HL-60 (cell line): Measurements from ENCODE around the gene CCNE1.

Experiments used
- DNase-seq, 2 experiments: peaks; one replicate each; pipeline ENCODE4 v3.0.0-alpha.2; 2010 to 2020; ENCODE audit warnings: low read depth in 1 of 2, low spot score in 1 of 2
- H3K27ac ChIP-seq: fragments of 250-450 bp; sonication (Bioruptor Pico); replicated peaks from 2 replicates; pipeline ENCODE4 v1.5.1; 2020; ENCODE audit warnings: mild to moderate bottlenecking, moderate library complexity
- H3K27me3 ChIP-seq: fragments of 250-450 bp; sonication (Bioruptor Pico); 2 replicates; pipeline ENCODE4 v1.5.1; 2021; ENCODE audit warnings: mild to moderate bottlenecking, moderate library complexity; ENCODE audit not compliant: insufficient read depth, poor library complexity, severe bottlenecking
- H3K4me3 ChIP-seq: replicated peaks from 2 replicates; pipeline ENCODE4 v1.5.1; 2011; ENCODE audit warnings: mild to moderate bottlenecking, control low read depth, low read length; ENCODE audit not compliant: insufficient read depth
- CTCF ChIP-seq: IDR thresholded peaks from one replicate; pipeline ENCODE4 v1.5.1; 2011; ENCODE audit warnings: low read length, control low read depth, inconsistent platforms; ENCODE audit not compliant: insufficient read depth
- GABPA ChIP-seq: IDR thresholded peaks from 2 replicates; pipeline ENCODE4 v1.6.1; 2012; ENCODE audit warnings: low read depth
- POLR2AphosphoS5 ChIP-seq: IDR thresholded peaks from 2 replicates; pipeline ENCODE4 v1.6.1; 2012; ENCODE audit warnings: low read depth
- REST ChIP-seq: IDR thresholded peaks from 2 replicates; pipeline ENCODE4 v1.6.1; 2012; ENCODE audit warnings: low read depth; ENCODE audit not compliant: insufficient replicate concordance
- SPI1 ChIP-seq: IDR thresholded peaks from 2 replicates; pipeline ENCODE4 v1.6.1; 2012; ENCODE audit warnings: low read depth, mild to moderate bottlenecking, borderline replicate concordance

The CCNE1 gene

GRCh38 chr19:29805031-29805965, 6.5 kb upstream of the CCNE1 start:
- no peak for TF ChIP-seq REST
- no peak for TF ChIP-seq POLR2AphosphoS5
- no peak for TF ChIP-seq CTCF
- no peak for TF ChIP-seq SPI1
- TF ChIP-seq GABPA, result no peak
- Histone ChIP-seq H3K27ac (no peak overlapping the region), H3K4me3 (no peak overlapping the region), H3K27me3 (no peaks in the 10 kb centered on the region)
- DNase-seq, result no peak

- no peaks in the 10 kb centered on the region for H3K27me3 ChIP-seq
- no peak overlapping the region for H3K4me3 ChIP-seq
- no peak for DNase-seq
- no peak overlapping the region for H3K27ac ChIP-seq
- no peak for TF ChIP-seq REST
- no peak for TF ChIP-seq POLR2AphosphoS5
- TF ChIP-seq GABPA, result no peak
- TF ChIP-seq CTCF, result no peak
- no peak for TF ChIP-seq SPI1
These were observed 5.5 kb upstream of the CCNE1 start for GRCh38 chr19:29806098-29806866.

GRCh38 chr19:29807178-29807577, 4.6 kb upstream of the CCNE1 start:
- TF ChIP-seq REST (no peak), SPI1 (no peak)
- H3K27me3 ChIP-seq, result no peaks in the 10 kb centered on the region
- DNase-seq, result no peak
- no peak overlapping the region for H3K4me3 ChIP-seq
- no peak overlapping the region for H3K27ac ChIP-seq
